Neural crest cell (in vitro differentiated cells): ENCODE data around the gene NTNG2. TPM values are rescaled to one million over a fixed set of nuclear protein-coding genes. Genes with fewer than 3 reads are reported as not detected.

ENCODE experiments used
- DNase-seq: peaks from one replicate; pipeline ENCODE4 v3.0.0; 2021; ENCODE audit warnings: low read depth, mixed read lengths, low spot score
- H3K27ac Mint-ChIP-seq: one replicate; pipeline ENCODE4 v1.8.0; 2021; ENCODE audit warnings: mild to moderate bottlenecking, mixed read lengths; ENCODE audit not compliant: unreplicated experiment
- H3K27me3 Mint-ChIP-seq: 2 replicates; pipeline ENCODE4 v1.8.0; 2021; ENCODE audit warnings: low read depth, mild to moderate bottlenecking, mixed read lengths
- H3K36me3 Mint-ChIP-seq: 2 replicates; pipeline ENCODE4 v1.8.0; 2021; ENCODE audit warnings: low read depth, mild to moderate bottlenecking, mixed read lengths
- H3K4me1 Mint-ChIP-seq: 2 replicates; pipeline ENCODE4 v1.8.0; 2021; ENCODE audit warnings: mixed read lengths
- H3K4me3 Mint-ChIP-seq: one replicate; pipeline ENCODE4 v1.8.0; 2021; ENCODE audit warnings: mild to moderate bottlenecking, mixed read lengths
- H3K9me3 Mint-ChIP-seq: 2 replicates; pipeline ENCODE4 v1.8.0; 2021; ENCODE audit warnings: mixed read lengths
- total RNA-seq: library from RNA; stranded (reverse); gene quantifications from 2 replicates; pipeline ENCODE4 v1.2.1, GENCODE V29; 2021
- TF ChIP-seq, protein P1 (sequence below): fragments of 200-600 bp; sonication (generic); conservative IDR thresholded peaks from 2 replicates; pipeline ENCODE4 v1.5.0; 2021; ENCODE audit warnings: antibody characterized with exemption, mild to moderate bottlenecking

NTNG2 gene
- total RNA-seq, 1 donor from 2014 or later, result 3.6 TPM

- H3K4me3 Mint-ChIP-seq, result no peak overlapping the region
- H3K27ac Mint-ChIP-seq, result no peak overlapping the region
- H3K4me1 Mint-ChIP-seq, result peaks cover 4% of the 10 kb centered on the region
- peaks cover 23% of the 10 kb centered on the region for H3K27me3 Mint-ChIP-seq
- TF ChIP-seq, protein P1, sequence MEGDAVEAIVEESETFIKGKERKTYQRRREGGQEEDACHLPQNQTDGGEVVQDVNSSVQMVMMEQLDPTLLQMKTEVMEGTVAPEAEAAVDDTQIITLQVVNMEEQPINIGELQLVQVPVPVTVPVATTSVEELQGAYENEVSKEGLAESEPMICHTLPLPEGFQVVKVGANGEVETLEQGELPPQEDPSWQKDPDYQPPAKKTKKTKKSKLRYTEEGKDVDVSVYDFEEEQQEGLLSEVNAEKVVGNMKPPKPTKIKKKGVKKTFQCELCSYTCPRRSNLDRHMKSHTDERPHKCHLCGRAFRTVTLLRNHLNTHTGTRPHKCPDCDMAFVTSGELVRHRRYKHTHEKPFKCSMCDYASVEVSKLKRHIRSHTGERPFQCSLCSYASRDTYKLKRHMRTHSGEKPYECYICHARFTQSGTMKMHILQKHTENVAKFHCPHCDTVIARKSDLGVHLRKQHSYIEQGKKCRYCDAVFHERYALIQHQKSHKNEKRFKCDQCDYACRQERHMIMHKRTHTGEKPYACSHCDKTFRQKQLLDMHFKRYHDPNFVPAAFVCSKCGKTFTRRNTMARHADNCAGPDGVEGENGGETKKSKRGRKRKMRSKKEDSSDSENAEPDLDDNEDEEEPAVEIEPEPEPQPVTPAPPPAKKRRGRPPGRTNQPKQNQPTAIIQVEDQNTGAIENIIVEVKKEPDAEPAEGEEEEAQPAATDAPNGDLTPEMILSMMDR, result no peak
- no peaks in the 10 kb centered on the region for H3K9me3 Mint-ChIP-seq
- H3K36me3 Mint-ChIP-seq, result no peaks in the 10 kb centered on the region
- DNase-seq, result no peak
Observed at GRCh38 chr9:132147331-132147730, 14.5 kb upstream of the NTNG2 start.

DNA sequence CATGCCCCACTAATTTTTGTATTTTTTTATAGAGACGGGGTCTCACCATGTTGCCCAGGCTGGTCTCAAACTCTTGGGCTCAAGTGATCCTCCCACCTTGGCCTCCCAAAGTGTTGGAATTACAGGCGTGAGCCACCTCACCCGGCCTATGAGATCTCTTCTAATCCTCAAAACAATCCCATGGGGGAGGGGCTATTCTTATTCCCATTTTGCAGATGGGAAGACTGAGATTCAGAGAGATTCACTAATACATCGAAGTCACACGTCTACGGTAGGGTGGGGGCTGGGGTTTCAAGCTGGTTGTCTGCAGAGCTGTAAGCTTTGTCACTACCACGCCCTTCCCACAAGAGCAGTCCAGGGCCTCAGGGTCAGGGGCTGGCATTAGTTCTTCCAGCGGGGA lies 14.0 kb upstream of the NTNG2 start:
- peaks cover 2% of the 10 kb centered on the region for H3K4me1 Mint-ChIP-seq
- no peaks in the 10 kb centered on the region for H3K9me3 Mint-ChIP-seq
- H3K27ac Mint-ChIP-seq, result no peak overlapping the region
- TF ChIP-seq, protein P1, result no peak
- H3K36me3 Mint-ChIP-seq, result no peaks in the 10 kb centered on the region
- H3K4me3 Mint-ChIP-seq, result no peak overlapping the region
- H3K27me3 Mint-ChIP-seq, result peaks cover 22% of the 10 kb centered on the region
- DNase-seq, result no peak

GRCh38 chr9:132150256-132150655 lies 11.6 kb upstream of the NTNG2 start:
- Mint-ChIP-seq H3K36me3 (no peaks in the 10 kb centered on the region), H3K9me3 (no peaks in the 10 kb centered on the region), H3K4me3 (no peak overlapping the region), H3K27ac (no peak overlapping the region), H3K27me3 (peaks cover 29% of the 10 kb centered on the region), H3K4me1 (peaks cover 5% of the 10 kb centered on the region)
- TF ChIP-seq, protein P1, result no peak
- no peak for DNase-seq

DNA sequence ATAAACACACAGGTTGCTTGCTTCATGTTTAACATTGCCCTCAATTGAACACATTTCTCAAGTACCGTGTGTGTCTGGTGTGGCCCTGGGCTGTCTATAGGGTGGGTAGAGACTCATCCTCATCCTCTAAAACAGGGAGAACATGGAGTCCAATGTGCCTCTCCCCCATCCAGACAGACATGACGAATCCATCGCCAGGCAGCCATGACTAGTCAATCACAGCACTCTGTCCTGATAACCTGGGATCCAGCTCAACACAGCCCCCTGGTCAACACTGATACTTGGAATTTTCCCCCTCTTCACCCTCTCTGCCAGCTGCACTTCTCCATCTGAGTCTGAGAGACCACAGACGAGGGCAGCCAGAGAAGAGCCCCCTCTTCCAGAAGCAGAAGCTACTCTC lies 10.7 kb upstream of the NTNG2 start:
- TF ChIP-seq, protein P1, result no peak
- peaks cover 5% of the 10 kb centered on the region for H3K4me1 Mint-ChIP-seq
- DNase-seq, result no peak
- H3K4me3 Mint-ChIP-seq, result no peak overlapping the region
- no peaks in the 10 kb centered on the region for H3K9me3 Mint-ChIP-seq
- no peak overlapping the region for H3K27ac Mint-ChIP-seq
- no peaks in the 10 kb centered on the region for H3K36me3 Mint-ChIP-seq
- H3K27me3 Mint-ChIP-seq, result peaks cover 30% of the 10 kb centered on the region

GRCh38 chr9:132152231-132152630 lies 9.6 kb upstream of the NTNG2 start:
- peaks cover 32% of the 10 kb centered on the region for H3K27me3 Mint-ChIP-seq
- H3K4me3 Mint-ChIP-seq, result no peak overlapping the region
- H3K9me3 Mint-ChIP-seq, result no peaks in the 10 kb centered on the region
- H3K27ac Mint-ChIP-seq, result no peak overlapping the region
- no peaks in the 10 kb centered on the region for H3K36me3 Mint-ChIP-seq
- H3K4me1 Mint-ChIP-seq, result peaks cover 5% of the 10 kb centered on the region
- TF ChIP-seq, protein P1, result no peak
- no peak for DNase-seq
